ENCODE data around the gene ARG2.

ARG2 gene

DNA sequence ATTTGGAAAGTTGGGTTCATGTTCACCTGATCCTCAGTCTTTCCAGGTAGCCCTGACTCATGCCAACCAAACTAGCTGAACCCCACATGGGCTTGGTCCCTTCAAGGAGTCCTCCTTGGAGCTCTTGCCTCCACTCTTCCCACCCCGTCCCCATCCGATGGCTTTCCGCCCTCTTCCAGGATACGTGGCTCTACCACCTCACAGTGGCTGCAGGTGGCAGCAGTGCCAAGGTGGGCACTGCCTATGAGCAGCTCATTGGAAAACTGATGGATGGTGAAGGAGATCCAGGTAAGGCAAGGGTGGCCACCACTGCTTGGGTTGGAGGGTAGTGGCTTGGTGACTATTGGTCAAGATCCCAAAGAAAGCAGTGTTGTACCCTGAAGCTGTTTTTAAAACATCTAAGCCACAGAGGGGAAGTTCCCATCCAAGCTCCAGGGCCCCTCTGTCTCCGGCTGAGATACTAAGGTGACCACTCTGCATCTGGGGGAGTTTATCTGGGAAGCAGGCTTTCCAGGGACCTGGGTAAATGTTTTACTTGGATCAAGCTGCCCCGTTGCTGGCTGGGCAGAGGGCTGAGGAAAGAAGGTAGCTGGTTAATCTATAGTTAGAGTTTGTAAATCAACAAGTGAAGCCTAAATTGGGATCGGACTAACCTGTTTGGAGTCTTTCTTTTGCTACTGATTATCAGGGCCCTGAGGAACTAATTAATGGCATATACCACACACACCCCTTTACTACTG lies 43.3 kb upstream of the ARG2 start:
- ATAC-seq: no peak
- TF ChIP-seq ZNF70 (CRISPR knock-in tag; IDR thresholded peaks at IDR 0.05): no peak
- no peak for TF ChIP-seq ZFP30 (CRISPR knock-in tag; IDR thresholded peaks at IDR 0.05)
- TF ChIP-seq, protein P1, sequence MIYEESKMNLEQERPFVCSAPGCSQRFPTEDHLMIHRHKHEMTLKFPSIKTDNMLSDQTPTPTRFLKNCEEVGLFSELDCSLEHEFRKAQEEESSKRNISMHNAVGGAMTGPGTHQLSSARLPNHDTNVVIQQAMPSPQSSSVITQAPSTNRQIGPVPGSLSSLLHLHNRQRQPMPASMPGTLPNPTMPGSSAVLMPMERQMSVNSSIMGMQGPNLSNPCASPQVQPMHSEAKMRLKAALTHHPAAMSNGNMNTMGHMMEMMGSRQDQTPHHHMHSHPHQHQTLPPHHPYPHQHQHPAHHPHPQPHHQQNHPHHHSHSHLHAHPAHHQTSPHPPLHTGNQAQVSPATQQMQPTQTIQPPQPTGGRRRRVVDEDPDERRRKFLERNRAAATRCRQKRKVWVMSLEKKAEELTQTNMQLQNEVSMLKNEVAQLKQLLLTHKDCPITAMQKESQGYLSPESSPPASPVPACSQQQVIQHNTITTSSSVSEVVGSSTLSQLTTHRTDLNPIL (CRISPR knock-in tag; IDR thresholded peaks at IDR 0.05; ENCODE audit: low read depth): no peak
- no peak for TF ChIP-seq ISL1 (CRISPR knock-in tag; IDR thresholded peaks at IDR 0.05)
- TF ChIP-seq RARB (CRISPR knock-in tag; IDR thresholded peaks at IDR 0.05): no peak
- TF ChIP-seq SNAI2 (CRISPR knock-in tag; IDR thresholded peaks at IDR 0.05): no peak
- no peak for TF ChIP-seq OSR1 (CRISPR knock-in tag; IDR thresholded peaks at IDR 0.05)
- TF ChIP-seq TOX (CRISPR knock-in tag; IDR thresholded peaks at IDR 0.05; ENCODE audit: borderline replicate concordance): no peak
- TF ChIP-seq ZNF8 (CRISPR knock-in tag; IDR thresholded peaks at IDR 0.05): no peak
- no peak for TF ChIP-seq ESRRG (CRISPR knock-in tag; IDR thresholded peaks at IDR 0.05)
- no peak for TF ChIP-seq ARNTL (CRISPR knock-in tag; IDR thresholded peaks at IDR 0.05; ENCODE audit: borderline replicate concordance, low read depth)
- no peak for TF ChIP-seq ZFP3 (CRISPR knock-in tag; IDR thresholded peaks at IDR 0.05)
- no peak for TF ChIP-seq TCF4 (CRISPR knock-in tag; IDR thresholded peaks at IDR 0.05; ENCODE audit: borderline replicate concordance)
- TF ChIP-seq, protein P2, sequence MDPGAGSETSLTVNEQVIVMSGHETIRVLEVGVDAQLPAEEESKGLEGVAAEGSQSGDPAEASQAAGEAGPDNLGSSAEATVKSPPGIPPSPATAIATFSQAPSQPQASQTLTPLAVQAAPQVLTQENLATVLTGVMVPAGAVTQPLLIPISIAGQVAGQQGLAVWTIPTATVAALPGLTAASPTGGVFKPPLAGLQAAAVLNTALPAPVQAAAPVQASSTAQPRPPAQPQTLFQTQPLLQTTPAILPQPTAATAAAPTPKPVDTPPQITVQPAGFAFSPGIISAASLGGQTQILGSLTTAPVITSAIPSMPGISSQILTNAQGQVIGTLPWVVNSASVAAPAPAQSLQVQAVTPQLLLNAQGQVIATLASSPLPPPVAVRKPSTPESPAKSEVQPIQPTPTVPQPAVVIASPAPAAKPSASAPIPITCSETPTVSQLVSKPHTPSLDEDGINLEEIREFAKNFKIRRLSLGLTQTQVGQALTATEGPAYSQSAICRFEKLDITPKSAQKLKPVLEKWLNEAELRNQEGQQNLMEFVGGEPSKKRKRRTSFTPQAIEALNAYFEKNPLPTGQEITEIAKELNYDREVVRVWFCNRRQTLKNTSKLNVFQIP (CRISPR knock-in tag; IDR thresholded peaks at IDR 0.05; ENCODE audit: borderline replicate concordance, low read depth): no peak

DNA sequence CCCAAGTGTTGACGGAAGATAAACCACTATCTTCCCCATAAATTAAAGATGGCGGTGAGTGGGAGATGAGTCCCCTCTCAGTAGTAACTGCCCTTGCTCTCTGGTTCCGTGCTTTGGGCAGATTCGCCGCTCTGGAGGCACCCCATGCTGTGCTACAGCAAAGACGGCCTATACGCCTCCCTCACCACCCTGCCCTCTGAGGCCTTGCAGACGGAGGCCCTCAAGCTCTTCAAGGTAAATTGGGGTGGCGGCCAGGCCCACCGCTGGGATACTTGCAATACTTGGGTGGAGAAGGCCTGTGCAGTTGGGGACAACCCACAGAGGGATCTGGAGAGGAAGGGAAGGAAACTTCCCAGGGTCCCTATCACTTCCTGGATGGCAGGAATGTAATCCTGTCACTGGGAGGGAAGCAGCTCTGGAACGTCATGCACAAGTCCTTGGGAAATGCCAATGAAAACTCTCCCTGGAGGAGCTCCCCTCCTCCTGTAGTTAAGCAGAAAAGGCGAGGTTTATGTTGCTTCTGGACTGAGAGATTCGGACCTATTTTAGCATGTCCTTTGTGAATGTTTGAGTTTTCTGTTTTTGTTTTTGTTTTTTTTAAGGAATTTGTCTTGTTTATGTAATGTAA lies 42.4 kb upstream of the ARG2 start:
- no peak for ATAC-seq
- TF ChIP-seq, protein P3, sequence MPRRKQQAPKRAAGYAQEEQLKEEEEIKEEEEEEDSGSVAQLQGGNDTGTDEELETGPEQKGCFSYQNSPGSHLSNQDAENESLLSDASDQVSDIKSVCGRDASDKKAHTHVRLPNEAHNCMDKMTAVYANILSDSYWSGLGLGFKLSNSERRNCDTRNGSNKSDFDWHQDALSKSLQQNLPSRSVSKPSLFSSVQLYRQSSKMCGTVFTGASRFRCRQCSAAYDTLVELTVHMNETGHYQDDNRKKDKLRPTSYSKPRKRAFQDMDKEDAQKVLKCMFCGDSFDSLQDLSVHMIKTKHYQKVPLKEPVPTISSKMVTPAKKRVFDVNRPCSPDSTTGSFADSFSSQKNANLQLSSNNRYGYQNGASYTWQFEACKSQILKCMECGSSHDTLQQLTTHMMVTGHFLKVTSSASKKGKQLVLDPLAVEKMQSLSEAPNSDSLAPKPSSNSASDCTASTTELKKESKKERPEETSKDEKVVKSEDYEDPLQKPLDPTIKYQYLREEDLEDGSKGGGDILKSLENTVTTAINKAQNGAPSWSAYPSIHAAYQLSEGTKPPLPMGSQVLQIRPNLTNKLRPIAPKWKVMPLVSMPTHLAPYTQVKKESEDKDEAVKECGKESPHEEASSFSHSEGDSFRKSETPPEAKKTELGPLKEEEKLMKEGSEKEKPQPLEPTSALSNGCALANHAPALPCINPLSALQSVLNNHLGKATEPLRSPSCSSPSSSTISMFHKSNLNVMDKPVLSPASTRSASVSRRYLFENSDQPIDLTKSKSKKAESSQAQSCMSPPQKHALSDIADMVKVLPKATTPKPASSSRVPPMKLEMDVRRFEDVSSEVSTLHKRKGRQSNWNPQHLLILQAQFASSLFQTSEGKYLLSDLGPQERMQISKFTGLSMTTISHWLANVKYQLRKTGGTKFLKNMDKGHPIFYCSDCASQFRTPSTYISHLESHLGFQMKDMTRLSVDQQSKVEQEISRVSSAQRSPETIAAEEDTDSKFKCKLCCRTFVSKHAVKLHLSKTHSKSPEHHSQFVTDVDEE (CRISPR knock-in tag; IDR thresholded peaks at IDR 0.05): no peak
- no peak for TF ChIP-seq ISL1 (CRISPR knock-in tag; IDR thresholded peaks at IDR 0.05)
- TF ChIP-seq, protein P4, sequence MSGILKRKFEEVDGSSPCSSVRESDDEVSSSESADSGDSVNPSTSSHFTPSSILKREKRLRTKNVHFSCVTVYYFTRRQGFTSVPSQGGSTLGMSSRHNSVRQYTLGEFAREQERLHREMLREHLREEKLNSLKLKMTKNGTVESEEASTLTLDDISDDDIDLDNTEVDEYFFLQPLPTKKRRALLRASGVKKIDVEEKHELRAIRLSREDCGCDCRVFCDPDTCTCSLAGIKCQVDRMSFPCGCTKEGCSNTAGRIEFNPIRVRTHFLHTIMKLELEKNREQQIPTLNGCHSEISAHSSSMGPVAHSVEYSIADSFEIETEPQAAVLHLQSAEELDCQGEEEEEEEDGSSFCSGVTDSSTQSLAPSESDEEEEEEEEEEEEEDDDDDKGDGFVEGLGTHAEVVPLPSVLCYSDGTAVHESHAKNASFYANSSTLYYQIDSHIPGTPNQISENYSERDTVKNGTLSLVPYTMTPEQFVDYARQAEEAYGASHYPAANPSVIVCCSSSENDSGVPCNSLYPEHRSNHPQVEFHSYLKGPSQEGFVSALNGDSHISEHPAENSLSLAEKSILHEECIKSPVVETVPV (CRISPR knock-in tag; IDR thresholded peaks at IDR 0.05): no peak
- no peak for TF ChIP-seq ARNTL (CRISPR knock-in tag; IDR thresholded peaks at IDR 0.05; ENCODE audit: borderline replicate concordance, low read depth)
- no peak for TF ChIP-seq RARB (CRISPR knock-in tag; IDR thresholded peaks at IDR 0.05)
- no peak for TF ChIP-seq OSR1 (CRISPR knock-in tag; IDR thresholded peaks at IDR 0.05)
- no peak for TF ChIP-seq ESRRG (CRISPR knock-in tag; IDR thresholded peaks at IDR 0.05)
- TF ChIP-seq ZNF565 (CRISPR knock-in tag; conservative IDR thresholded peaks at IDR 0.05; ENCODE audit: low read depth): no peak

DNA sequence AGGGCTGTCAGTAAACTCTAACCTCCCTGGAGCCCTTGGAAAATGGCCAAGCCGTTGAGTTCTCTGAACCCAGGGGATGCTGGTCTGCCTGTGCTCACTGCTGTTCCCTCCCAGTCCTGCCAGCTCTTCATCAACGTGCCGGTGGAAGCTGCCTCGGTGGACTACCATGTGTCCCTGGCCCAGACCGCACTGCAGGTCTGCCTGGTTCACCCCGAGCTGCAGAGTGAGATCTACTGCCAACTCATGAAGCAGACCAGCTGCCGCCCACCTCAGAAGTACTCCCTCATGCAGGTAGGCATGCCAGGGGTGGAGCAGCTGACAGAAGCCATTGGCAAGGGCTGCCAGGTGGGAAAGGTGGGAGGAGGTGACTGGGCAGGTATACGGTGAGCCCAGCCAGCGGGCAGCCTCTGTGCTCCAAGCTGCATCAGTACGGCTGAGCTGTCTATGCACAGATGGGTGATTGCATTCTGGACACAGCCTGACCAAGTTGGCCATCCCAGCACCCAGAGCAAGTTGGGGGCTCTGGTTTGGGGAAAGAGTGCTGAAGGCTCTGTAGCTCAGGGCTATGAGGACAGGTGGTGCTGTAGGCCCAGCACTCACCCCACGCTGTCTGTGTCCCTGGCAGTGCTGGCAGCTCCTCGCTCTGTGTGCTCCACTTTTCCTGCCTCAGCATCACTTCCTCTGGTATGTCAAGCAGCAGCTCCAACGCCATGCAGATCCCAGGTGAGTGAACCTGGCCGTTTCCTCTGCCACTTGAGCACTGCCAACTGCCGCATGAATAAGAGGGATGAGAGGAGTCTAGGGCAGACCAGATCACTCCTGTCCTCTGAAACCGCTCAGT lies 41.6 kb upstream of the ARG2 start:
- TF ChIP-seq, protein P5, sequence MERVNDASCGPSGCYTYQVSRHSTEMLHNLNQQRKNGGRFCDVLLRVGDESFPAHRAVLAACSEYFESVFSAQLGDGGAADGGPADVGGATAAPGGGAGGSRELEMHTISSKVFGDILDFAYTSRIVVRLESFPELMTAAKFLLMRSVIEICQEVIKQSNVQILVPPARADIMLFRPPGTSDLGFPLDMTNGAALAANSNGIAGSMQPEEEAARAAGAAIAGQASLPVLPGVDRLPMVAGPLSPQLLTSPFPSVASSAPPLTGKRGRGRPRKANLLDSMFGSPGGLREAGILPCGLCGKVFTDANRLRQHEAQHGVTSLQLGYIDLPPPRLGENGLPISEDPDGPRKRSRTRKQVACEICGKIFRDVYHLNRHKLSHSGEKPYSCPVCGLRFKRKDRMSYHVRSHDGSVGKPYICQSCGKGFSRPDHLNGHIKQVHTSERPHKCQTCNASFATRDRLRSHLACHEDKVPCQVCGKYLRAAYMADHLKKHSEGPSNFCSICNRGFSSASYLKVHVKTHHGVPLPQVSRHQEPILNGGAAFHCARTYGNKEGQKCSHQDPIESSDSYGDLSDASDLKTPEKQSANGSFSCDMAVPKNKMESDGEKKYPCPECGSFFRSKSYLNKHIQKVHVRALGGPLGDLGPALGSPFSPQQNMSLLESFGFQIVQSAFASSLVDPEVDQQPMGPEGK (CRISPR knock-in tag; IDR thresholded peaks at IDR 0.05; ENCODE audit: borderline replicate concordance): no peak
- TF ChIP-seq ZNF8 (CRISPR knock-in tag; IDR thresholded peaks at IDR 0.05): no peak
- TF ChIP-seq OSR1 (CRISPR knock-in tag; IDR thresholded peaks at IDR 0.05): no peak
- TF ChIP-seq GLIS3 (CRISPR knock-in tag; IDR thresholded peaks at IDR 0.05): no peak
- TF ChIP-seq ZFP30 (CRISPR knock-in tag; IDR thresholded peaks at IDR 0.05): no peak
- no peak for TF ChIP-seq ZFP3 (CRISPR knock-in tag; IDR thresholded peaks at IDR 0.05)
- TF ChIP-seq, protein P3 (CRISPR knock-in tag; IDR thresholded peaks at IDR 0.05): no peak
- ATAC-seq: no peak
